ENCODE measurements around the gene PDILT. TPM values are rescaled to one million over a fixed set of nuclear protein-coding genes. Genes with fewer than 3 reads are reported as not detected.

PDILT gene
- total RNA-seq, 1 donor from 2014 or later, result not detected

GRCh38 chr16:20310421-20311395 is 93.8 kb downstream of the PDILT start:
- DNase-seq (ENCODE audit: low spot score in 2 of 2, unreplicated experiment in 2 of 2), result no peak
- Mint-ChIP-seq H3K36me3 (no peaks in the 10 kb centered on the region), H3K4me1 (no peaks in the 10 kb centered on the region), H3K27me3 (ENCODE audit: low read depth) (peaks cover 20% of the 10 kb centered on the region), H3K4me3 (no peak overlapping the region), H3K27ac (no peak overlapping the region), H3K9me3 (no peaks in the 10 kb centered on the region)
- TF ChIP-seq CTCF (IDR thresholded peaks at IDR 0.05; ENCODE audit: unreplicated experiment), result no peak

GRCh38 chr16:20309786-20310185 is 94.8 kb downstream of the PDILT start:
- Mint-ChIP-seq H3K27me3 (ENCODE audit: low read depth) (peaks cover 21% of the 10 kb centered on the region), H3K4me1 (no peaks in the 10 kb centered on the region), H3K36me3 (no peaks in the 10 kb centered on the region), H3K4me3 (no peak overlapping the region), H3K27ac (no peak overlapping the region), H3K9me3 (no peaks in the 10 kb centered on the region)
- no peak for DNase-seq (ENCODE audit: low spot score in 2 of 2, unreplicated experiment in 2 of 2)
- no peak for TF ChIP-seq CTCF (IDR thresholded peaks at IDR 0.05; ENCODE audit: unreplicated experiment)

Other genes starting within 250 kb of the PDILT start
- gene GP2, start 77.2 kb downstream of the PDILT start, total RNA-seq, result not detected in 3 replicates
- gene UMOD, start 52.0 kb downstream of the PDILT start, total RNA-seq, result not detected in 3 replicates
- gene ACSM5, start 4.8 kb upstream of the PDILT start, total RNA-seq, result not detected in 3 replicates
- not detected in 3 replicates for gene ACSM2A, start 46.8 kb upstream of the PDILT start, total RNA-seq
- not detected in 3 replicates for gene ACSM2B, start 171.6 kb upstream of the PDILT start, total RNA-seq

Data from mesothelial cell of epicardium (in vitro differentiated cells).